WTC11 (cell line): ENCODE results near the gene SEMA3F. TPM values are rescaled to one million over a fixed set of nuclear protein-coding genes. Genes with fewer than 3 reads are reported as not detected.

ENCODE experiments used
- ATAC-seq: fragments of 200-7000 bp; cut with Tn5 transposase; 2 replicates; pipeline ENCODE4 v1.10.0; 2021; ENCODE audit warnings: mild to moderate bottlenecking, moderate library complexity
- CTCF ChIA-PET: fragments of 300-600 bp; sonication (Branson Sonifier 250); formaldehyde crosslinking; loops from one replicate; lab custom pipeline; 2021; ENCODE audit warnings: antibody characterized with exemption; lab: Charles Lee
- POLR2A ChIA-PET: fragments of 350-600 bp; sonication (Branson Sonifier 250); formaldehyde crosslinking; loops from one replicate; lab custom pipeline; 2021; ENCODE audit warnings: antibody characterized with exemption; lab: Charles Lee
- DNase-seq: peaks from one replicate; pipeline ENCODE4 v3.0.0; 2021; ENCODE audit warnings: low spot score
- H3K27ac Mint-ChIP-seq: 2 replicates; pipeline ENCODE4 v1.8.0; 2021; ENCODE audit warnings: mixed read lengths
- H3K27me3 Mint-ChIP-seq: 2 replicates; pipeline ENCODE4 v1.8.0; 2021; ENCODE audit warnings: low read depth, mild to moderate bottlenecking, moderate library complexity, mixed read lengths
- H3K36me3 Mint-ChIP-seq: 2 replicates; pipeline ENCODE4 v1.8.0; 2021; ENCODE audit warnings: mixed read lengths
- H3K4me1 Mint-ChIP-seq: 2 replicates; pipeline ENCODE4 v1.8.0; 2022; ENCODE audit warnings: mixed read lengths
- H3K4me3 Mint-ChIP-seq: 2 replicates; pipeline ENCODE4 v1.8.0; 2021; ENCODE audit warnings: mild to moderate bottlenecking, moderate library complexity, mixed read lengths
- H3K9me3 Mint-ChIP-seq: 2 replicates; pipeline ENCODE4 v1.8.0; 2021; ENCODE audit warnings: mixed read lengths
- GABPB1 ChIP-seq: sonication (generic); formaldehyde crosslinking; IDR thresholded peaks from 2 replicates; pipeline ENCODE4 v1.8.1; 2023; ENCODE audit warnings: mild to moderate bottlenecking, missing genetic modification reagents
- GRHL2 ChIP-seq: fragments of 250-450 bp; sonication (Bioruptor Pico); IDR thresholded peaks from 2 replicates; pipeline ENCODE4 v1.8.0; 2022; ENCODE audit warnings: mild to moderate bottlenecking, moderate library complexity; ENCODE audit not compliant: insufficient replicate concordance, severe bottlenecking
- IRF2 ChIP-seq: sonication (generic); formaldehyde crosslinking; IDR thresholded peaks from 2 replicates; pipeline ENCODE4 v1.8.0; 2022; ENCODE audit warnings: low read depth, missing genetic modification reagents, borderline replicate concordance
- MYBL2 ChIP-seq: sonication (generic); formaldehyde crosslinking; IDR thresholded peaks from 2 replicates; pipeline ENCODE4 v1.8.1; 2023; ENCODE audit warnings: mild to moderate bottlenecking, moderate library complexity, missing genetic modification reagents
- NR3C1 ChIP-seq: sonication (generic); formaldehyde crosslinking; conservative IDR thresholded peaks from 2 replicates; pipeline ENCODE4 v1.8.1; 2023; ENCODE audit warnings: low read depth, mild to moderate bottlenecking, missing genetic modification reagents
- SOX15 ChIP-seq: fragments of 250-450 bp; sonication (Bioruptor Pico); IDR thresholded peaks from 2 replicates; pipeline ENCODE4 v1.9.0; 2021; ENCODE audit warnings: mild to moderate bottlenecking
- total RNA-seq: library from RNA; stranded (reverse); gene quantifications from 3 replicates; pipeline ENCODE4 v1.2.3, GENCODE V29; 2021
- TF ChIP-seq, protein P1 (sequence below): sonication (generic); formaldehyde crosslinking; IDR thresholded peaks from 2 replicates; pipeline ENCODE4 v1.8.0; 2022; ENCODE audit warnings: missing genetic modification reagents
- TF ChIP-seq, protein P2 (sequence below): fragments of 250-450 bp; sonication (Bioruptor Pico); conservative IDR thresholded peaks from 2 replicates; pipeline ENCODE4 v1.9.0; 2021; ENCODE audit warnings: mild to moderate bottlenecking
- TF ChIP-seq, protein P3 (sequence below): sonication (generic); formaldehyde crosslinking; conservative IDR thresholded peaks from 2 replicates; pipeline ENCODE4 v1.8.1; 2023; ENCODE audit warnings: mild to moderate bottlenecking, low read depth, missing genetic modification reagents, moderate library complexity
- TF ChIP-seq, protein P4 (sequence below): fragments of 250-450 bp; sonication (Bioruptor Pico); IDR thresholded peaks from 2 replicates; pipeline ENCODE4 v2.1.2; 2022; ENCODE audit warnings: mild to moderate bottlenecking, moderate library complexity
- TF ChIP-seq, protein P5 (sequence below): fragments of 200-600 bp; IDR thresholded peaks from 2 replicates; pipeline ENCODE4 v1.8.0; 2022; ENCODE audit warnings: antibody characterized with exemption
- TF ChIP-seq, protein P6 (sequence below): sonication (generic); formaldehyde crosslinking; IDR thresholded peaks from 2 replicates; pipeline ENCODE4 v1.8.1; 2023; ENCODE audit warnings: mild to moderate bottlenecking, missing genetic modification reagents, moderate library complexity

SEMA3F gene
- total RNA-seq, 1 experiment from 2014 or later, result 49.0 TPM

DNA sequence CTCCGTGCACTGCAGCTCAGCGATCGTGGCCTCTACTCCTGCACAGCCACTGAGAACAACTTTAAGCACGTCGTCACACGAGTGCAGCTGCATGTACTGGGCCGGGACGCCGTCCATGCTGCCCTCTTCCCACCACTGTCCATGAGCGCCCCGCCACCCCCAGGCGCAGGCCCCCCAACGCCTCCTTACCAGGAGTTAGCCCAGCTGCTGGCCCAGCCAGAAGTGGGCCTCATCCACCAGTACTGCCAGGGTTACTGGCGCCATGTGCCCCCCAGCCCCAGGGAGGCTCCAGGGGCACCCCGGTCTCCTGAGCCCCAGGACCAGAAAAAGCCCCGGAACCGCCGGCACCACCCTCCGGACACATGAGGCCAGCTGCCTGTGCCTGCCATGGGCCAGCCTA, 32.6 kb downstream of the SEMA3F start (continued):
- TF ChIP-seq, protein P1, sequence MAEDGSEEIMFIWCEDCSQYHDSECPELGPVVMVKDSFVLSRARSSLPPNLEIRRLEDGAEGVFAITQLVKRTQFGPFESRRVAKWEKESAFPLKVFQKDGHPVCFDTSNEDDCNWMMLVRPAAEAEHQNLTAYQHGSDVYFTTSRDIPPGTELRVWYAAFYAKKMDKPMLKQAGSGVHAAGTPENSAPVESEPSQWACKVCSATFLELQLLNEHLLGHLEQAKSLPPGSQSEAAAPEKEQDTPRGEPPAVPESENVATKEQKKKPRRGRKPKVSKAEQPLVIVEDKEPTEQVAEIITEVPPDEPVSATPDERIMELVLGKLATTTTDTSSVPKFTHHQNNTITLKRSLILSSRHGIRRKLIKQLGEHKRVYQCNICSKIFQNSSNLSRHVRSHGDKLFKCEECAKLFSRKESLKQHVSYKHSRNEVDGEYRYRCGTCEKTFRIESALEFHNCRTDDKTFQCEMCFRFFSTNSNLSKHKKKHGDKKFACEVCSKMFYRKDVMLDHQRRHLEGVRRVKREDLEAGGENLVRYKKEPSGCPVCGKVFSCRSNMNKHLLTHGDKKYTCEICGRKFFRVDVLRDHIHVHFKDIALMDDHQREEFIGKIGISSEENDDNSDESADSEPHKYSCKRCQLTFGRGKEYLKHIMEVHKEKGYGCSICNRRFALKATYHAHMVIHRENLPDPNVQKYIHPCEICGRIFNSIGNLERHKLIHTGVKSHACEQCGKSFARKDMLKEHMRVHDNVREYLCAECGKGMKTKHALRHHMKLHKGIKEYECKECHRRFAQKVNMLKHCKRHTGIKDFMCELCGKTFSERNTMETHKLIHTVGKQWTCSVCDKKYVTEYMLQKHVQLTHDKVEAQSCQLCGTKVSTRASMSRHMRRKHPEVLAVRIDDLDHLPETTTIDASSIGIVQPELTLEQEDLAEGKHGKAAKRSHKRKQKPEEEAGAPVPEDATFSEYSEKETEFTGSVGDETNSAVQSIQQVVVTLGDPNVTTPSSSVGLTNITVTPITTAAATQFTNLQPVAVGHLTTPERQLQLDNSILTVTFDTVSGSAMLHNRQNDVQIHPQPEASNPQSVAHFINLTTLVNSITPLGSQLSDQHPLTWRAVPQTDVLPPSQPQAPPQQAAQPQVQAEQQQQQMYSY (CRISPR knock-in tag), result no peak
- no peak for TF ChIP-seq GRHL2 (CRISPR knock-in tag)
- TF ChIP-seq, protein P2, sequence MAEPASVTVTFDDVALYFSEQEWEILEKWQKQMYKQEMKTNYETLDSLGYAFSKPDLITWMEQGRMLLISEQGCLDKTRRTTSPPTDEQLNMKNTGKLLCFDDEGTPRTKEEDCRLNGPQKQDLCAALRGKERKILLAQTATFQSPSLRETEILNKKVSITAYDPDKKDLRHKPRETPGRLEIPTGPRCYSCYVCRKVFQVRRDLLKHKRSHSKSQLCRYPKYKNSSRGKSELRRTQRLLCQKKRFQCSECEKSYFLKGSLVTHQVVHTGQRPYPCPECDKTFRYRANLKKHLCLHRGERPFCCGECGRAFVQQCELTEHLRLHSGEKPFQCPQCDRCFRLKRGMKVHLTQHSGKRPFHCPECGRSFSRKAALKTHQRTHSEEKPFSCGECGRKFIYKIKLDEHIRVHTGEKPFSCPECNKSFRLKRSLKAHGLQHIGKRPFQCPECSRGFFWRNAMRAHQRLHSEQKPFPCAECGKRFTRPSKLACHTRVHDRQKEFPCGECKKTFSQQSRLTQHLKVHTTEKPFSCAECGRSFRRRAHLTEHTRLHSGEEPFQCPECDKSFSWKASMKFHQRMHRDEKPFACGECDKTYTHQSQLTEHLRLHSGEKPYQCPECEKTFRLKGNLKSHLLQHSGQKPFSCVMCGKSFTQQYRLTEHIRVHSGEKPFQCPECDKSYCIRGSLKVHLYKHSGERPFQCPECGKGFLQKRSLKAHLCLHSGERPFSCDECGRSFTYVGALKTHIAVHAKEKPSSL, result no peak
- TF ChIP-seq NR3C1, result no peak
- no peak for TF ChIP-seq GABPB1 (CRISPR knock-in tag)
- no peak for TF ChIP-seq MYBL2 (CRISPR knock-in tag)
- TF ChIP-seq, protein P3, sequence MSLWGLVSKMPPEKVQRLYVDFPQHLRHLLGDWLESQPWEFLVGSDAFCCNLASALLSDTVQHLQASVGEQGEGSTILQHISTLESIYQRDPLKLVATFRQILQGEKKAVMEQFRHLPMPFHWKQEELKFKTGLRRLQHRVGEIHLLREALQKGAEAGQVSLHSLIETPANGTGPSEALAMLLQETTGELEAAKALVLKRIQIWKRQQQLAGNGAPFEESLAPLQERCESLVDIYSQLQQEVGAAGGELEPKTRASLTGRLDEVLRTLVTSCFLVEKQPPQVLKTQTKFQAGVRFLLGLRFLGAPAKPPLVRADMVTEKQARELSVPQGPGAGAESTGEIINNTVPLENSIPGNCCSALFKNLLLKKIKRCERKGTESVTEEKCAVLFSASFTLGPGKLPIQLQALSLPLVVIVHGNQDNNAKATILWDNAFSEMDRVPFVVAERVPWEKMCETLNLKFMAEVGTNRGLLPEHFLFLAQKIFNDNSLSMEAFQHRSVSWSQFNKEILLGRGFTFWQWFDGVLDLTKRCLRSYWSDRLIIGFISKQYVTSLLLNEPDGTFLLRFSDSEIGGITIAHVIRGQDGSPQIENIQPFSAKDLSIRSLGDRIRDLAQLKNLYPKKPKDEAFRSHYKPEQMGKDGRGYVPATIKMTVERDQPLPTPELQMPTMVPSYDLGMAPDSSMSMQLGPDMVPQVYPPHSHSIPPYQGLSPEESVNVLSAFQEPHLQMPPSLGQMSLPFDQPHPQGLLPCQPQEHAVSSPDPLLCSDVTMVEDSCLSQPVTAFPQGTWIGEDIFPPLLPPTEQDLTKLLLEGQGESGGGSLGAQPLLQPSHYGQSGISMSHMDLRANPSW (CRISPR knock-in tag), result no peak
- TF ChIP-seq, protein P4, sequence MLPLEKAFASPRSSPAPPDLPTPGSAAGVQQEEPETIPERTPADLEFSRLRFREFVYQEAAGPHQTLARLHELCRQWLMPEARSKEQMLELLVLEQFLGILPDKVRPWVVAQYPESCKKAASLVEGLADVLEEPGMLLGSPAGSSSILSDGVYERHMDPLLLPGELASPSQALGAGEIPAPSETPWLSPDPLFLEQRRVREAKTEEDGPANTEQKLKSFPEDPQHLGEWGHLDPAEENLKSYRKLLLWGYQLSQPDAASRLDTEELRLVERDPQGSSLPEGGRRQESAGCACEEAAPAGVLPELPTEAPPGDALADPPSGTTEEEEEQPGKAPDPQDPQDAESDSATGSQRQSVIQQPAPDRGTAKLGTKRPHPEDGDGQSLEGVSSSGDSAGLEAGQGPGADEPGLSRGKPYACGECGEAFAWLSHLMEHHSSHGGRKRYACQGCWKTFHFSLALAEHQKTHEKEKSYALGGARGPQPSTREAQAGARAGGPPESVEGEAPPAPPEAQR, result no peak
- TF ChIP-seq SOX15 (CRISPR knock-in tag), result no peak

DNA sequence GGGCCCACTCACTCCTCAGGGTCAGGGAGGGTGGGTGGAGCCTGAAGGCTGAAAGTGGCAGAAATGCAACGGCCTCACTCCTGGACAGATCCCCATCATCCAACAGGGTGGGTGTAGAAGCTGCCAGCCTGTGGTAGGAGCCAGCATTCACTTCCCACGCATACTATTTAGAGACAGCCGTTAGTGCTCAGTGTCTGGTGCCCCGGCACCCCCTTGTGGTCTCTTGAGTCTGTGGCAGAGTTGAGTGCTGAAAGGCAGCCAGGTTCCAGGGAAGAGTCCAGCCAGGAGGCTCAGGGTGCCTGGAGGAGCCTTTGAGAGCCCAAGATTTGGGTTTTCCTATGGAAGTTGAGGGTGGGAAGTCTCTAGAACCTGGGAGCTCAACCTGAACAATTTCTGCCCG, 34.1 kb downstream of the SEMA3F start:
- H3K9me3 Mint-ChIP-seq, result no peaks in the 10 kb centered on the region
- no peak overlapping the region for H3K4me3 Mint-ChIP-seq
- ATAC-seq, result peak; percentile 71
- TF ChIP-seq IRF2 (CRISPR knock-in tag), result no peak
- TF ChIP-seq, protein P5, sequence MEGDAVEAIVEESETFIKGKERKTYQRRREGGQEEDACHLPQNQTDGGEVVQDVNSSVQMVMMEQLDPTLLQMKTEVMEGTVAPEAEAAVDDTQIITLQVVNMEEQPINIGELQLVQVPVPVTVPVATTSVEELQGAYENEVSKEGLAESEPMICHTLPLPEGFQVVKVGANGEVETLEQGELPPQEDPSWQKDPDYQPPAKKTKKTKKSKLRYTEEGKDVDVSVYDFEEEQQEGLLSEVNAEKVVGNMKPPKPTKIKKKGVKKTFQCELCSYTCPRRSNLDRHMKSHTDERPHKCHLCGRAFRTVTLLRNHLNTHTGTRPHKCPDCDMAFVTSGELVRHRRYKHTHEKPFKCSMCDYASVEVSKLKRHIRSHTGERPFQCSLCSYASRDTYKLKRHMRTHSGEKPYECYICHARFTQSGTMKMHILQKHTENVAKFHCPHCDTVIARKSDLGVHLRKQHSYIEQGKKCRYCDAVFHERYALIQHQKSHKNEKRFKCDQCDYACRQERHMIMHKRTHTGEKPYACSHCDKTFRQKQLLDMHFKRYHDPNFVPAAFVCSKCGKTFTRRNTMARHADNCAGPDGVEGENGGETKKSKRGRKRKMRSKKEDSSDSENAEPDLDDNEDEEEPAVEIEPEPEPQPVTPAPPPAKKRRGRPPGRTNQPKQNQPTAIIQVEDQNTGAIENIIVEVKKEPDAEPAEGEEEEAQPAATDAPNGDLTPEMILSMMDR, result peak; percentile 35; the same call in 1 of the 2 replicates
- TF ChIP-seq, protein P6, sequence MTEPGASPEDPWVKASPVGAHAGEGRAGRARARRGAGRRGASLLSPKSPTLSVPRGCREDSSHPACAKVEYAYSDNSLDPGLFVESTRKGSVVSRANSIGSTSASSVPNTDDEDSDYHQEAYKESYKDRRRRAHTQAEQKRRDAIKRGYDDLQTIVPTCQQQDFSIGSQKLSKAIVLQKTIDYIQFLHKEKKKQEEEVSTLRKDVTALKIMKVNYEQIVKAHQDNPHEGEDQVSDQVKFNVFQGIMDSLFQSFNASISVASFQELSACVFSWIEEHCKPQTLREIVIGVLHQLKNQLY (CRISPR knock-in tag), result no peak
- TF ChIP-seq, all 79 proteins: peak for 1
- POLR2A ChIA-PET, result no interaction called here
- H3K36me3 Mint-ChIP-seq, result peaks cover 5% of the 10 kb centered on the region
- no peak overlapping the region for H3K27ac Mint-ChIP-seq
- H3K4me1 Mint-ChIP-seq, result no peaks in the 10 kb centered on the region
- CTCF ChIA-PET, result interaction anchor here (0.6 to 3.9 kb wide), 23 partner anchors 10 to 143 kb away, joined by 3 to 57 read pairs (median 5); partner anchors contain the start of genes GNAI2 and RBM5
- H3K27me3 Mint-ChIP-seq, result peaks cover 6% of the 10 kb centered on the region
- DNase-seq, result peak; percentile 80
